HuH-7 (cell line): Measurements from ENCODE around the gene VEGFA.

ENCODE experiments used
- DNase-seq: peaks from one replicate; pipeline ENCODE4 v3.0.0; 2011; ENCODE audit warnings: low spot score

The VEGFA gene

GRCh38 chr6:43785220-43785752 lies 15.3 kb downstream of the VEGFA start:
- DNase-seq = no peak

- no peak for DNase-seq
Observed at GRCh38 chr6:43785904-43786303, 15.9 kb downstream of the VEGFA start.

- DNase-seq = no peak
Observed at GRCh38 chr6:43786664-43787329, 16.8 kb downstream of the VEGFA start.

GRCh38 chr6:43788301-43788700 lies 18.3 kb downstream of the VEGFA start:
- no peak for DNase-seq

GRCh38 chr6:43789447-43789846 lies 19.4 kb downstream of the VEGFA start:
- no peak for DNase-seq

- DNase-seq = no peak
Observed at GRCh38 chr6:43790031-43790430, 20.0 kb downstream of the VEGFA start.

- DNase-seq = no peak
Observed at GRCh38 chr6:43791745-43792422, 21.9 kb downstream of the VEGFA start.

GRCh38 chr6:43793154-43793874 lies 23.3 kb downstream of the VEGFA start:
- no peak for DNase-seq

GRCh38 chr6:43793875-43794242 lies 23.8 kb downstream of the VEGFA start:
- DNase-seq = no peak

- no peak for DNase-seq
Observed at GRCh38 chr6:43795421-43795820, 25.4 kb downstream of the VEGFA start.

- DNase-seq = no peak
Observed at GRCh38 chr6:43796168-43796567, 26.2 kb downstream of the VEGFA start.

- no peak for DNase-seq
Observed at GRCh38 chr6:43796903-43797890, 27.2 kb downstream of the VEGFA start.

GRCh38 chr6:43797919-43798318 lies 27.9 kb downstream of the VEGFA start:
- DNase-seq = no peak

GRCh38 chr6:43798688-43799444 lies 28.9 kb downstream of the VEGFA start:
- DNase-seq = no peak

- DNase-seq = no peak
Observed at GRCh38 chr6:43799551-43800297, 29.7 kb downstream of the VEGFA start.

GRCh38 chr6:43800298-43800623 lies 30.2 kb downstream of the VEGFA start:
- DNase-seq = no peak

GRCh38 chr6:43800746-43801494 lies 30.9 kb downstream of the VEGFA start:
- DNase-seq = no peak

- DNase-seq = no peak
Observed at GRCh38 chr6:43801495-43802181, 31.6 kb downstream of the VEGFA start.
